HT1080 (cell line): Measurements from ENCODE around the gene RAB28. TPM values are rescaled to one million over a fixed set of nuclear protein-coding genes. Genes with fewer than 3 reads are reported as not detected.

Experiments
- DNase-seq: peaks from one replicate; pipeline ENCODE4 v3.0.0-alpha.2; 2015; ENCODE audit warnings: low read depth
- total RNA-seq: library from RNA; depleted of rRNA; stranded (reverse); fragments of >200 nt; shearing (Covaris generic); gene quantifications from 2 replicates; pipeline ENCODE4 v1.2.3, GENCODE V29; 2014

RAB28 gene
- total RNA-seq, 1 experiment from 2014 or later: 11.6 TPM

GRCh38 chr4:13384055-13384454 is 100.1 kb downstream of the RAB28 start:
- DNase-seq: no peak

- DNase-seq: no peak
These were observed 105.0 kb downstream of the RAB28 start for GRCh38 chr4:13378973-13379759.

- no peak for DNase-seq
These were observed 113.1 kb downstream of the RAB28 start for GRCh38 chr4:13371048-13371447.

- no peak for DNase-seq
These were observed 115.9 kb downstream of the RAB28 start for GRCh38 chr4:13368217-13368616.

- no peak for DNase-seq
These were observed 116.4 kb downstream of the RAB28 start for GRCh38 chr4:13367691-13368090.

GRCh38 chr4:13367244-13367643 is 116.9 kb downstream of the RAB28 start:
- no peak for DNase-seq

- no peak for DNase-seq
These were observed 118.9 kb downstream of the RAB28 start for GRCh38 chr4:13365195-13365594.

- DNase-seq: no peak
These were observed 119.5 kb downstream of the RAB28 start for GRCh38 chr4:13364653-13365052.

- DNase-seq: no peak
These were observed 120.0 kb downstream of the RAB28 start for GRCh38 chr4:13364172-13364571.

- no peak for DNase-seq
These were observed 124.3 kb downstream of the RAB28 start for GRCh38 chr4:13359809-13360208.

- DNase-seq: no peak
These were observed 128.8 kb downstream of the RAB28 start for GRCh38 chr4:13355111-13355880.

- DNase-seq: peak; percentile 53
These were observed 135.0 kb downstream of the RAB28 start for GRCh38 chr4:13349096-13349495.

GRCh38 chr4:13348216-13348615 is 135.9 kb downstream of the RAB28 start:
- DNase-seq: no peak

- DNase-seq: peak; percentile 61
These were observed 136.5 kb downstream of the RAB28 start for GRCh38 chr4:13347517-13348125.

GRCh38 chr4:13344216-13344615 is 139.9 kb downstream of the RAB28 start:
- DNase-seq: no peak

GRCh38 chr4:13340672-13341071 is 143.5 kb downstream of the RAB28 start:
- peak; percentile 47 for DNase-seq

GRCh38 chr4:13331827-13332226 is 152.3 kb downstream of the RAB28 start:
- no peak for DNase-seq

- peak; percentile 70 for DNase-seq
These were observed 154.2 kb downstream of the RAB28 start for GRCh38 chr4:13329963-13330362.

- no peak for DNase-seq
These were observed 154.7 kb downstream of the RAB28 start for GRCh38 chr4:13329340-13329850.

- DNase-seq: peak; percentile 72
These were observed 155.5 kb downstream of the RAB28 start for GRCh38 chr4:13328591-13328990.

- no peak for DNase-seq
These were observed 156.1 kb downstream of the RAB28 start for GRCh38 chr4:13327991-13328390.

GRCh38 chr4:13325744-13326143 is 158.4 kb downstream of the RAB28 start:
- no peak for DNase-seq
